CD14-positive monocyte (primary cell): ENCODE measurements around the gene CADM2. TPM values are rescaled to one million over a fixed set of nuclear protein-coding genes. Genes with fewer than 3 reads are reported as not detected.

Experiments used
- DNase-seq, 3 donors: peaks; one replicate each; pipeline ENCODE4 v3.0.0-alpha.2; 2011 to 2022
- H2AFZ ChIP-seq: 2 replicates; pipeline ENCODE4 v1.6.0; 2012; ENCODE audit warnings: mild to moderate bottlenecking, low read depth, low read length, inconsistent platforms; ENCODE audit not compliant: insufficient read depth, poor library complexity, severe bottlenecking
- H3K27ac ChIP-seq, 2 donors: 1 replicate in 1 of 2; 2 replicates in 1 of 2; pipeline ENCODE4 v1.5.1; 2012 to 2013; ENCODE audit warnings: low read length in 2 of 2, control low read depth in 1 of 2, inconsistent platforms in 1 of 2, low read depth in 1 of 2, mild to moderate bottlenecking in 1 of 2
- H3K27me3 ChIP-seq, 2 donors: one replicate each; pipeline versions ENCODE4 v1.6.0 to v1.6.1; 2011 to 2013; ENCODE audit warnings: low read length in 2 of 2; ENCODE audit not compliant: control insufficient read depth in 2 of 2, insufficient read depth in 2 of 2
- H3K36me3 ChIP-seq, 2 donors: replicated peaks in 1 of 2; 1 replicate in 1 of 2; 2 replicates in 1 of 2; pipeline versions ENCODE4 v1.5.1 to v1.6.1; 2012 to 2013; ENCODE audit warnings: low read length in 2 of 2, control low read depth in 1 of 2, inconsistent platforms in 1 of 2, mild to moderate bottlenecking in 1 of 2; ENCODE audit not compliant: insufficient read depth in 2 of 2, control insufficient read depth in 1 of 2
- H3K4me1 ChIP-seq, 2 donors: 1 replicate in 1 of 2; 2 replicates in 1 of 2; pipeline versions ENCODE4 v1.5.1 to v1.6.1; 2012 to 2013; ENCODE audit warnings: low read length in 2 of 2, control low read depth in 1 of 2, inconsistent platforms in 1 of 2, mild to moderate bottlenecking in 1 of 2, moderate library complexity in 1 of 2; ENCODE audit not compliant: insufficient read depth in 2 of 2, control insufficient read depth in 1 of 2
- H3K4me2 ChIP-seq: replicated peaks from 2 replicates; pipeline ENCODE3; 2012; ENCODE audit warnings: low read length, moderate library complexity, mild to moderate bottlenecking; ENCODE audit not compliant: poor library complexity, severe bottlenecking; ENCODE audit errors: extremely low read depth
- H3K4me3 ChIP-seq, 3 experiments: fragments of 200-600 bp in 1 of 3; sonication (generic) in 1 of 3; replicated peaks in 1 of 3; 1 replicate in 2 of 3; 2 replicates in 1 of 3; pipeline ENCODE4 v1.5.1; 2011 to 2013; ENCODE audit warnings: low read length in 3 of 3, mild to moderate bottlenecking in 3 of 3, control low read depth in 2 of 3, low read depth in 2 of 3, inconsistent platforms in 1 of 3, moderate library complexity in 1 of 3
- H3K79me2 ChIP-seq: 2 replicates; pipeline ENCODE4 v1.6.0; 2012; ENCODE audit warnings: mild to moderate bottlenecking, control low read depth, inconsistent platforms, low read length, moderate library complexity; ENCODE audit not compliant: insufficient read depth
- H3K9ac ChIP-seq: 2 replicates; pipeline ENCODE4 v1.6.0; 2017; ENCODE audit warnings: low read length, mild to moderate bottlenecking; ENCODE audit not compliant: insufficient read depth, poor library complexity, severe bottlenecking
- H3K9me3 ChIP-seq, 2 donors: replicated peaks in 1 of 2; 1 replicate in 1 of 2; 2 replicates in 1 of 2; pipeline versions ENCODE4 v1.5.1 to v1.6.1; 2012 to 2013; ENCODE audit warnings: low read length in 2 of 2, control low read depth in 1 of 2; ENCODE audit not compliant: control insufficient read depth in 1 of 2, insufficient read depth in 1 of 2
- H4K20me1 ChIP-seq: 2 replicates; pipeline ENCODE4 v1.6.0; 2012; ENCODE audit warnings: mild to moderate bottlenecking, low read length, control low read depth, moderate library complexity; ENCODE audit not compliant: insufficient read depth
- H3K27ac Mint-ChIP-seq, 7 donors: one replicate each; pipeline ENCODE4 v1.8.0; 2020; ENCODE audit warnings: mild to moderate bottlenecking in 7 of 7, mixed read lengths in 7 of 7, moderate library complexity in 6 of 7, inconsistent platforms in 2 of 7
- H3K27me3 Mint-ChIP-seq, 3 donors: one replicate each; pipeline ENCODE4 v1.8.0; 2021 to 2022; ENCODE audit warnings: low read depth in 3 of 3, mild to moderate bottlenecking in 3 of 3, mixed read lengths in 3 of 3, moderate library complexity in 3 of 3, inconsistent platforms in 1 of 3
- H3K36me3 Mint-ChIP-seq, 2 donors: one replicate each; pipeline ENCODE4 v1.8.0; 2020; ENCODE audit warnings: mixed read lengths in 2 of 2, inconsistent platforms in 1 of 2, mild to moderate bottlenecking in 1 of 2
- H3K4me1 Mint-ChIP-seq: one replicate; pipeline ENCODE4 v1.8.0; 2020; ENCODE audit warnings: mild to moderate bottlenecking, mixed read lengths
- H3K4me3 Mint-ChIP-seq, 2 donors: one replicate each; pipeline ENCODE4 v1.8.0; 2020; ENCODE audit warnings: mild to moderate bottlenecking in 2 of 2, mixed read lengths in 2 of 2, moderate library complexity in 1 of 2
- H3K9me3 Mint-ChIP-seq, 7 donors: one replicate each; pipeline ENCODE4 v1.8.0; 2020 to 2022; ENCODE audit warnings: mixed read lengths in 7 of 7, mild to moderate bottlenecking in 6 of 7, moderate library complexity in 6 of 7, inconsistent platforms in 2 of 7
- CTCF ChIP-seq: fragments of 200-600 bp; IDR thresholded peaks from one replicate; pipeline ENCODE4 v1.8.0; 2022; ENCODE audit warnings: antibody characterized with exemption, mild to moderate bottlenecking
- WGBS: methylation state at CpG from one replicate; pipeline ENCODE4 v1.1.5; 2013; ENCODE audit warnings: missing lambda C conversion rate; ENCODE audit not compliant: insufficient coverage; 5-methylcytosine and 5-hydroxymethylcytosine counted together
- intact Hi-C, 2 donors: fragments of 100-400 bp; cut with micrococcal nuclease; formaldehyde crosslinking; loops; one replicate each; pipeline versions ENCODE4 v1.15.0 to v1.15.1; 2023
- polyA plus RNA-seq, 3 donors: library from polyadenylated mRNA; depleted of rRNA in 1 of 3; unstranded in 2 of 3; stranded (reverse) in 1 of 3; fragments of 300-500 nt in 2 of 3; fragments of >200 nt in 1 of 3; fragmentation: Illumina TruSeq in 2 of 3; gene quantifications; 1 replicate in 2 of 3; 2 replicates in 1 of 3; pipeline ENCODE4 v1.2.3, GENCODE V29; 2012 to 2021

The CADM2 gene
- polyA plus RNA-seq, 3 donors: not detected

DNA sequence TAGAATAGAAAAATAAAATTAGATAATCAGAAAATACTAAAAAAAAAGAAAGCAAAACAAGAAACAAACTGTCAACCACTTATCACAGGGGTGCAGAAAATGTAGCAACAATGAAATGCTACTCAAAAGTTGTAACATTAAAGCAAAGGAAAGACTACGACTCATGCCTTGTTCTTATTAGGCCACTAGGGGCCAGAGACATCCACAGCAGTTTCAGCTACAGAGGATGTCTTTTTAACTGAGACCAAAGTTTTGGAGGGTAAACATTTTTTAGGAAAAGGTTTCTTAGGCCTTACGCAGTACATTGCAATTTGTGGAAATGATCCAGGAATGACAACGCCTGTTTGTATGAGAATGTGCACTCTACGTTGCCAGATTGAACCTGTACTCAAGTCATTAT lies 15.4 kb upstream of the CADM2 start:
- Histone ChIP-seq H3K27ac (no peak overlapping the region), H3K4me3 (no peak overlapping the region), H3K4me2 (no peak overlapping the region), H3K4me1 (no peaks in the 10 kb centered on the region), H3K27me3 (no peaks in the 10 kb centered on the region), H3K9me3 (no peaks in the 10 kb centered on the region), H3K79me2 (no peaks in the 10 kb centered on the region), H3K36me3 (no peaks in the 10 kb centered on the region), H4K20me1 (no peaks in the 10 kb centered on the region), H2AFZ (no peak overlapping the region), H3K9ac (no peak overlapping the region)
- Mint-ChIP-seq H3K27ac (no peak overlapping the region), H3K36me3 (no peaks in the 10 kb centered on the region), H3K27me3 (no peaks in the 10 kb centered on the region), H3K4me3 (no peak overlapping the region), H3K4me1 (no peaks in the 10 kb centered on the region), H3K9me3 (peaks cover 0 to 3% (median 2%) of the 10 kb centered on the region in 7 donors)
- no peak for DNase-seq
- WGBS: 96% methylated on average over 4 of the region's 4 CpGs
- intact Hi-C loops: no loop called here
- no peak for TF ChIP-seq CTCF

DNA sequence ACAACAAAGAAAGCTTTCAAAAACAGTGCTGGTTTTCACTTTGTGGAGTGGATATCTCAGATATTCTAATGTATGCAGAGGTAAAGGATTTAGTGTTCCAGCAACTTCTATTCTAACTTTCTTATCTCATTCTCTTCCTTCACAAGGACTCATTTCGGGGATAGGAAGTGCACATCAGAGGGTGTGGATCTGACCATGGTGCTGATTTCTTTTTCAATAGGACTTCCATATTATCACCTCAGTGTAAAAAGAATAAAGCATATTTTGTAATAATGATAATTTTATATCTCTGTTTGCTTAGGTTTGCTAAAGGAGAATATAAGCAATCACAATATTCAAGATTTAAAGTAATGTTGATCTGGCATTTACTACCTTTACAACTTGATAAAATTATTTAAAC lies 12.5 kb upstream of the CADM2 start:
- Histone ChIP-seq H3K9ac (no peak overlapping the region), H3K4me2 (no peak overlapping the region), H4K20me1 (no peaks in the 10 kb centered on the region), H3K79me2 (no peaks in the 10 kb centered on the region), H3K4me3 (no peak overlapping the region), H3K27me3 (no peaks in the 10 kb centered on the region), H3K4me1 (no peaks in the 10 kb centered on the region), H3K36me3 (no peaks in the 10 kb centered on the region), H2AFZ (no peak overlapping the region), H3K27ac (no peak overlapping the region), H3K9me3 (no peaks in the 10 kb centered on the region)
- intact Hi-C loops: no loop called here
- Mint-ChIP-seq H3K4me1 (no peaks in the 10 kb centered on the region), H3K9me3 (peaks cover 0 to 2% (median 0%) of the 10 kb centered on the region in 7 donors), H3K36me3 (no peaks in the 10 kb centered on the region), H3K27ac (no peak overlapping the region), H3K4me3 (no peak overlapping the region), H3K27me3 (no peaks in the 10 kb centered on the region)
- no peak for DNase-seq
- no CpG with 5 or more reads among the region's 1 CpG for WGBS
- TF ChIP-seq CTCF: no peak
